GM18499 (cell line): ENCODE results near the gene PDE8B.

Experiments used
- ATAC-seq: cut with Tn5 transposase; IDR thresholded peaks from one replicate; pipeline ENCODE4 v1.9.1; 2021; ENCODE audit warnings: moderate number of reproducible peaks; ENCODE audit not compliant: insufficient read depth, unreplicated experiment

Gene PDE8B

GRCh38 chr5:77225531-77225930, 15.1 kb downstream of the PDE8B start:
- ATAC-seq: no peak

GRCh38 chr5:77229887-77230286, 19.4 kb downstream of the PDE8B start:
- ATAC-seq: no peak

- ATAC-seq: no peak
Observed at GRCh38 chr5:77230727-77231470, 20.4 kb downstream of the PDE8B start.

GRCh38 chr5:77231471-77232138, 21.1 kb downstream of the PDE8B start:
- ATAC-seq: no peak

- no peak for ATAC-seq
Observed at GRCh38 chr5:77232574-77233358, 22.3 kb downstream of the PDE8B start.

GRCh38 chr5:77235846-77236721, 25.6 kb downstream of the PDE8B start:
- no peak for ATAC-seq

GRCh38 chr5:77239126-77239741, 28.8 kb downstream of the PDE8B start:
- ATAC-seq: no peak

- no peak for ATAC-seq
Observed at GRCh38 chr5:77241444-77241843, 31.0 kb downstream of the PDE8B start.

- no peak for ATAC-seq
Observed at GRCh38 chr5:77249475-77249874, 39.0 kb downstream of the PDE8B start.

- no peak for ATAC-seq
Observed at GRCh38 chr5:77250021-77250420, 39.5 kb downstream of the PDE8B start.

- no peak for ATAC-seq
Observed at GRCh38 chr5:77251921-77252320, 41.4 kb downstream of the PDE8B start.

- no peak for ATAC-seq
Observed at GRCh38 chr5:77255617-77256016, 45.1 kb downstream of the PDE8B start.

GRCh38 chr5:77256406-77256805, 45.9 kb downstream of the PDE8B start:
- ATAC-seq: no peak

- ATAC-seq: no peak
Observed at GRCh38 chr5:77258652-77259051, 48.2 kb downstream of the PDE8B start.

GRCh38 chr5:77259476-77259875, 49.0 kb downstream of the PDE8B start:
- ATAC-seq: no peak

GRCh38 chr5:77262697-77263096, 52.2 kb downstream of the PDE8B start:
- no peak for ATAC-seq

- ATAC-seq: no peak
Observed at GRCh38 chr5:77266291-77266690, 55.8 kb downstream of the PDE8B start.

- no peak for ATAC-seq
Observed at GRCh38 chr5:77267496-77267895, 57.0 kb downstream of the PDE8B start.

- ATAC-seq: no peak
Observed at GRCh38 chr5:77272206-77272605, 61.7 kb downstream of the PDE8B start.

GRCh38 chr5:77277759-77278158, 67.3 kb downstream of the PDE8B start:
- no peak for ATAC-seq
